Common myeloid progenitor, CD34-positive (primary cell): ENCODE measurements around the gene PKD1L1.
"Not testable (repeated sequence)": the region's sequence is repeated elsewhere in the genome, so short reads cannot be mapped to it uniquely, and the experiment has no call there.

Experiments used
- CTCF ChIA-PET: fragments of 350-600 bp; sonication (Branson Sonifier 250); formaldehyde crosslinking; loops from one replicate; lab custom pipeline; 2021; ENCODE audit warnings: antibody characterized with exemption; lab: Charles Lee
- POLR2A ChIA-PET: fragments of 350-600 bp; sonication (Branson Sonifier 250); formaldehyde crosslinking; loops from one replicate; lab custom pipeline; 2021; ENCODE audit warnings: antibody characterized with exemption; lab: Charles Lee
- DNase-seq, 3 donors: peaks; one replicate each; pipeline versions ENCODE4 v3.0.0 to v3.0.0-alpha.2; 2013
- H3K27ac ChIP-seq, 2 experiments: 1 replicate in 1 of 2; 2 replicates in 1 of 2; pipeline ENCODE4 v1.7.0; 2013; ENCODE audit warnings: inconsistent platforms in 2 of 2, low read length in 2 of 2, mild to moderate bottlenecking in 2 of 2, low read depth in 1 of 2, moderate library complexity in 1 of 2; ENCODE audit not compliant: severe bottlenecking in 2 of 2, insufficient read depth in 1 of 2, poor library complexity in 1 of 2
- H3K27me3 ChIP-seq, 5 experiments: replicated peaks in 2 of 5; 1 replicate in 3 of 5; 2 replicates in 2 of 5; pipeline versions ENCODE4 v1.6.1 to v1.7.0; 2013; ENCODE audit warnings: low read length in 4 of 5, mild to moderate bottlenecking in 2 of 5, moderate library complexity in 2 of 5, inconsistent platforms in 1 of 5; ENCODE audit not compliant: insufficient read depth in 5 of 5, control insufficient read depth in 4 of 5
- H3K36me3 ChIP-seq, 4 experiments: 1 replicate in 2 of 4; 2 replicates in 2 of 4; pipeline versions ENCODE4 v1.6.1 to v1.7.0; 2013; ENCODE audit warnings: low read length in 3 of 4, control low read depth in 1 of 4, mild to moderate bottlenecking in 1 of 4; ENCODE audit not compliant: control insufficient read depth in 4 of 4, insufficient read depth in 4 of 4
- H3K4me1 ChIP-seq, 4 experiments: 1 replicate in 3 of 4; 2 replicates in 1 of 4; pipeline versions ENCODE4 v1.6.1 to v1.7.1; 2013; ENCODE audit warnings: low read length in 3 of 4, mild to moderate bottlenecking in 3 of 4, control low read depth in 1 of 4, inconsistent platforms in 1 of 4, moderate library complexity in 1 of 4; ENCODE audit not compliant: control insufficient read depth in 4 of 4, insufficient read depth in 4 of 4; ENCODE audit errors: control extremely low read depth in 1 of 4
- H3K4me3 ChIP-seq, 7 experiments: 1 replicate in 4 of 7; 2 replicates in 3 of 7; pipeline versions ENCODE4 v1.5.1 to v1.7.0; 2013; ENCODE audit warnings: mild to moderate bottlenecking in 7 of 7, low read length in 6 of 7, moderate library complexity in 6 of 7, inconsistent platforms in 2 of 7, low read depth in 2 of 7, control low read depth in 1 of 7; ENCODE audit not compliant: insufficient read depth in 4 of 7, control insufficient read depth in 1 of 7; ENCODE audit errors: extremely low read depth in 1 of 7
- H3K9me3 ChIP-seq, 5 experiments: 1 replicate in 4 of 5; 2 replicates in 1 of 5; pipeline versions ENCODE4 v1.6.1 to v1.7.1; 2013; ENCODE audit warnings: low read length in 4 of 5, mild to moderate bottlenecking in 2 of 5, inconsistent platforms in 1 of 5, low read depth in 1 of 5, moderate library complexity in 1 of 5; ENCODE audit not compliant: control insufficient read depth in 4 of 5, insufficient read depth in 2 of 5; ENCODE audit errors: control extremely low read depth in 1 of 5
- WGBS: methylation state at CpG from one replicate; pipeline ENCODE4 v1.1.5; 2013; ENCODE audit not compliant: insufficient coverage; 5-methylcytosine and 5-hydroxymethylcytosine counted together

PKD1L1 gene

GRCh38 chr7:47988496-47989386 lies 40.5 kb upstream of the PKD1L1 start:
- POLR2A ChIA-PET, result interaction anchor here (0.6 kb wide), 1 partner anchor 781 kb away, joined by 3 read pairs; no protein-coding TSS in a partner anchor
- H3K9me3 ChIP-seq, result no peaks in the 10 kb centered on the region
- H3K27ac ChIP-seq, result no peak overlapping the region
- CTCF ChIA-PET, result interaction anchor here (0.6 to 2.1 kb wide), 21 partner anchors 9 to 560 kb away, joined by 3 to 14 read pairs (median 4); no protein-coding TSS in a partner anchor
- 97% methylated on average over 7 of the region's 8 CpGs for WGBS
- no peaks in the 10 kb centered on the region for H3K36me3 ChIP-seq
- no peak overlapping the region for H3K4me3 ChIP-seq
- peaks cover 8 to 20% (median 13%) of the 10 kb centered on the region in 4 experiments for H3K4me1 ChIP-seq
- H3K27me3 ChIP-seq, result no peaks in the 10 kb centered on the region
- DNase-seq, result no peak

- DNase-seq, result no peak
- no peak overlapping the region for H3K4me3 ChIP-seq
- H3K27me3 ChIP-seq, result no peaks in the 10 kb centered on the region
- H3K27ac ChIP-seq, result no peak overlapping the region
- peaks cover 4 to 16% (median 12%) of the 10 kb centered on the region in 4 experiments for H3K4me1 ChIP-seq
- CTCF ChIA-PET, result interaction anchor here (1.0 to 2.8 kb wide), 5 partner anchors 9 to 128 kb away, joined by 3 to 17 read pairs (median 3); no protein-coding TSS in a partner anchor
- peaks cover 0 to 7% (median 6%) of the 10 kb centered on the region in 4 experiments for H3K36me3 ChIP-seq
- no peaks in the 10 kb centered on the region for H3K9me3 ChIP-seq
- 89% methylated on average over 2 of the region's 2 CpGs for WGBS
- POLR2A ChIA-PET, result no interaction called here
Observed at GRCh38 chr7:47982610-47983009, 34.3 kb upstream of the PKD1L1 start.

GRCh38 chr7:47980648-47981047 lies 32.4 kb upstream of the PKD1L1 start:
- H3K27me3 ChIP-seq, H3K9me3 ChIP-seq, H3K4me3 ChIP-seq, DNase-seq, POLR2A ChIA-PET, H3K27ac ChIP-seq: not testable (repeated sequence)
- CTCF ChIA-PET, result interaction anchor here (1.5 kb wide), 1 partner anchor 11 kb away, joined by 3 read pairs; no protein-coding TSS in a partner anchor
- WGBS, result no CpG with 5 or more reads among the region's 5 CpGs
- H3K4me1 ChIP-seq, result peaks cover 4 to 16% (median 12%) of the 10 kb centered on the region in 4 experiments
- H3K36me3 ChIP-seq, result peaks cover 9 to 24% (median 18%) of the 10 kb centered on the region in 4 experiments

GRCh38 chr7:47979832-47980181 lies 31.5 kb upstream of the PKD1L1 start:
- H3K27me3 ChIP-seq, result no peaks in the 10 kb centered on the region
- ChIA-PET CTCF (interaction anchor here (1.0 to 1.5 kb wide), 2 partner anchors 9 to 12 kb away, joined by 3 to 4 read pairs; no protein-coding TSS in a partner anchor), POLR2A (no interaction called here)
- peak in 1 of 3 donors; percentile 16 for DNase-seq
- peaks cover 4 to 16% (median 12%) of the 10 kb centered on the region in 4 experiments for H3K4me1 ChIP-seq
- peak overlapping the region in 1 of 2 experiments; percentile 76 for H3K27ac ChIP-seq
- peak overlapping the region; percentile 19 to 91 (median 80) for H3K4me3 ChIP-seq
- H3K36me3 ChIP-seq, result peaks cover 9 to 30% (median 22%) of the 10 kb centered on the region in 4 experiments
- WGBS, result no CpG with 5 or more reads among the region's 7 CpGs
- H3K9me3 ChIP-seq, result no peaks in the 10 kb centered on the region

- H3K27ac ChIP-seq, result peak within 1 kb of the TSS; percentile 54 to 76
- WGBS, result under 1% methylated on average over 53 of the region's 62 CpGs
- no peaks in the 10 kb centered on the region for H3K9me3 ChIP-seq
- ChIA-PET CTCF (interaction anchor here (1.0 to 1.8 kb wide), 4 partner anchors 10 to 130 kb away, joined by 4 to 12 read pairs (median 5); no protein-coding TSS in a partner anchor), POLR2A (no interaction called here)
- H3K27me3 ChIP-seq, result no peaks in the 10 kb centered on the region
- H3K36me3 ChIP-seq, result peaks cover 9 to 36% (median 27%) of the 10 kb centered on the region in 4 experiments
- peak; percentile 92 to 94 (median 94) for DNase-seq
- H3K4me1 ChIP-seq, result peaks cover 4 to 16% (median 12%) of the 10 kb centered on the region in 4 experiments
- peak within 1 kb of the TSS; percentile 21 to 91 (median 82) for H3K4me3 ChIP-seq
Observed at GRCh38 chr7:47979145-47979831, 31.0 kb upstream of the PKD1L1 start, which contains the start of gene HUS1. TSS of gene HUS1 (minus strand) at chr7:47979615. CDS start at chr7:47979519, 96 bp downstream.

- no peaks in the 10 kb centered on the region for H3K27me3 ChIP-seq
- CTCF ChIA-PET, result interaction anchor here (0.9 to 1.8 kb wide), 5 partner anchors 9 to 130 kb away, joined by 3 to 12 read pairs (median 5); no protein-coding TSS in a partner anchor
- peak overlapping the region in 1 of 2 experiments; percentile 76 for H3K27ac ChIP-seq
- no peak for DNase-seq
- peaks cover 4 to 16% (median 12%) of the 10 kb centered on the region in 4 experiments for H3K4me1 ChIP-seq
- POLR2A ChIA-PET, result no interaction called here
- H3K9me3 ChIP-seq, result no peaks in the 10 kb centered on the region
- peaks cover 9 to 41% (median 33%) of the 10 kb centered on the region in 4 experiments for H3K36me3 ChIP-seq
- H3K4me3 ChIP-seq, result peak overlapping the region in 6 of 7 experiments; percentile 75 to 91 (median 84)
- WGBS, result 17% methylated on average over 4 of the region's 4 CpGs
Observed at GRCh38 chr7:47978790-47979144, 30.5 kb upstream of the PKD1L1 start.
